ENCODE data around the gene UBE2QL1.

UBE2QL1 gene

GRCh38 chr5:6485441-6485840 is 36.8 kb downstream of the UBE2QL1 start:
- intact Hi-C loops (cut with micrococcal nuclease) = no loop called here
- no peak overlapping the region for H3K27ac Mint-ChIP-seq
- no peak overlapping the region for H3K4me3 Mint-ChIP-seq
- H3K36me3 Mint-ChIP-seq (ENCODE audit: low read depth) = no peaks in the 10 kb centered on the region
- no peaks in the 10 kb centered on the region for H3K9me3 Mint-ChIP-seq
- no peaks in the 10 kb centered on the region for H3K27me3 Mint-ChIP-seq
- no peaks in the 10 kb centered on the region for H3K4me1 Mint-ChIP-seq (ENCODE audit: low read depth)

DNA sequence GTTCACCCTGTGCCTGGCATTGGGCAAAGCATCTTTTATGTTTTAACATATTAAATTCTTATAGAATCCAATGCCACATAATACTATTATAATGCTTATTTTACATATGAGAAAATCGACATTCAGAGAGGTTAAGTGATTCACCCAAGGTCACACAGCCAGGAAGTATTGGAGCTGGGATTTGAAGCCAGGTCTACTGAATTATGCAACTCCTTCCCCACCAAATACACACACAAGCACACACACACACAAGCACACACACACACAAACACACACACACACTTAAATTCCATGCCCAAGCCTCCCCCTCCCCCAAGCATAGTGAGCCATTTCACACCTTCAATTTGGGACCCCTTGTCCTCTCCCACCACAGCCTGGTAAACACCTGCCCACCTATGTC is 37.4 kb downstream of the UBE2QL1 start:
- Mint-ChIP-seq H3K27me3 (no peaks in the 10 kb centered on the region), H3K27ac (no peak overlapping the region), H3K36me3 (ENCODE audit: low read depth) (no peaks in the 10 kb centered on the region), H3K4me3 (no peak overlapping the region), H3K9me3 (no peaks in the 10 kb centered on the region), H3K4me1 (ENCODE audit: low read depth) (no peaks in the 10 kb centered on the region)
- intact Hi-C loops (cut with micrococcal nuclease) = no loop called here

GRCh38 chr5:6487081-6487480 is 38.4 kb downstream of the UBE2QL1 start:
- H3K4me3 Mint-ChIP-seq = no peak overlapping the region

DNA sequence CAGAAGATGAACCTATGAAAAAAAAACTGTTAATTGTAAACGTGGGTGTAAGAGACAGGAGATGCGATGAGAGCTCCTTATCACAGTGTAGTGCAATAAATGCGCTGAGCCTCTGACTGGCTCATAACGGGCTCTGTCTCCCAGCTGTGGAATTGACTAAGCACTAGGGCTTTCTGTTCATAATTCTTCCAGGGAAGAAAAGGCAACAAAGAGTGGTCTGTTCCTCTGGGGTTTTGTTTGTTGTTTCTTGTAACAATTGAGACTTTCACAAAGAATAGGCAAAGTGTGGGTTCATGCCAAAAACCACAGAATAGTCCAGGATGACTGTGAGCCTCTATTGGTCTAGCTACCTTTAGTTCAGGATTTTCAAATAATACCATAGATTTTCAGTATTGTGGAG is 39.4 kb downstream of the UBE2QL1 start:
- Mint-ChIP-seq H3K27ac (no peak overlapping the region), H3K9me3 (no peaks in the 10 kb centered on the region), H3K4me1 (ENCODE audit: low read depth) (no peaks in the 10 kb centered on the region), H3K4me3 (no peak overlapping the region), H3K36me3 (ENCODE audit: low read depth) (no peaks in the 10 kb centered on the region), H3K27me3 (no peaks in the 10 kb centered on the region)
- intact Hi-C loops (cut with micrococcal nuclease) = no loop called here

More at GRCh38 chr5:6487081-6487480, 38.4 kb downstream of the UBE2QL1 start:
- Mint-ChIP-seq H3K36me3 (ENCODE audit: low read depth) (no peaks in the 10 kb centered on the region), H3K27ac (no peak overlapping the region), H3K9me3 (no peaks in the 10 kb centered on the region), H3K4me1 (ENCODE audit: low read depth) (no peaks in the 10 kb centered on the region), H3K27me3 (no peaks in the 10 kb centered on the region)
- intact Hi-C loops (cut with micrococcal nuclease) = no loop called here

GRCh38 chr5:6489643-6490185 is 41.1 kb downstream of the UBE2QL1 start:
- H3K36me3 Mint-ChIP-seq (ENCODE audit: low read depth) = no peaks in the 10 kb centered on the region

GRCh38 chr5:6490246-6490645 is 41.6 kb downstream of the UBE2QL1 start:
- no peaks in the 10 kb centered on the region for H3K27me3 Mint-ChIP-seq
- H3K36me3 Mint-ChIP-seq (ENCODE audit: low read depth) = no peaks in the 10 kb centered on the region
- no peak overlapping the region for H3K27ac Mint-ChIP-seq
- intact Hi-C loops (cut with micrococcal nuclease) = no loop called here
- no peak overlapping the region for H3K4me3 Mint-ChIP-seq
- H3K4me1 Mint-ChIP-seq (ENCODE audit: low read depth) = no peaks in the 10 kb centered on the region
- H3K9me3 Mint-ChIP-seq = no peaks in the 10 kb centered on the region

More at GRCh38 chr5:6489643-6490185, 41.1 kb downstream of the UBE2QL1 start:
- Mint-ChIP-seq H3K4me1 (ENCODE audit: low read depth) (no peaks in the 10 kb centered on the region), H3K9me3 (no peaks in the 10 kb centered on the region), H3K27me3 (no peaks in the 10 kb centered on the region), H3K27ac (no peak overlapping the region), H3K4me3 (no peak overlapping the region)
- intact Hi-C loops (cut with micrococcal nuclease) = no loop called here

DNA sequence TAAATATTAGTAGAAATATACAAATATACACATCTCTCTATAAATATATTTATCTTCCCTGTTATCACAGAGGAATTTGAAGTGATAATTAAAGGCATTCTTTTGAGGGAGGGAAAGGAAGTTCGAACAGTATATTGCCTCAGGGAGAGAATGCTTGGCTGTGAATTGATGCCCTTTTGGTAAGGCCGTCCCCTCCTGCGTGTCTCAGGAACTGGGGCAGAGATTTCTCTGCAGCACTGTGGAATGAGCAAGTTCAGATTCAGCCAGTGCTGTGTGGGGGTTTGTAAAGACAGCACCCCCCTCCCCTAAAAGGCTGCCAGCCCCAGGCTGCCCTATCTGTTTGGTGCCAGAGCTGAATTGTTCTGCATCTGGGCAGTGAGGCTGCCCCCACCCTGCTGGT is 42.0 kb downstream of the UBE2QL1 start:
- no peak overlapping the region for H3K4me3 Mint-ChIP-seq
- intact Hi-C loops (cut with micrococcal nuclease) = no loop called here
- H3K27ac Mint-ChIP-seq = no peak overlapping the region
- no peaks in the 10 kb centered on the region for H3K9me3 Mint-ChIP-seq
- no peaks in the 10 kb centered on the region for H3K36me3 Mint-ChIP-seq (ENCODE audit: low read depth)
- no peaks in the 10 kb centered on the region for H3K27me3 Mint-ChIP-seq
- no peaks in the 10 kb centered on the region for H3K4me1 Mint-ChIP-seq (ENCODE audit: low read depth)

DNA sequence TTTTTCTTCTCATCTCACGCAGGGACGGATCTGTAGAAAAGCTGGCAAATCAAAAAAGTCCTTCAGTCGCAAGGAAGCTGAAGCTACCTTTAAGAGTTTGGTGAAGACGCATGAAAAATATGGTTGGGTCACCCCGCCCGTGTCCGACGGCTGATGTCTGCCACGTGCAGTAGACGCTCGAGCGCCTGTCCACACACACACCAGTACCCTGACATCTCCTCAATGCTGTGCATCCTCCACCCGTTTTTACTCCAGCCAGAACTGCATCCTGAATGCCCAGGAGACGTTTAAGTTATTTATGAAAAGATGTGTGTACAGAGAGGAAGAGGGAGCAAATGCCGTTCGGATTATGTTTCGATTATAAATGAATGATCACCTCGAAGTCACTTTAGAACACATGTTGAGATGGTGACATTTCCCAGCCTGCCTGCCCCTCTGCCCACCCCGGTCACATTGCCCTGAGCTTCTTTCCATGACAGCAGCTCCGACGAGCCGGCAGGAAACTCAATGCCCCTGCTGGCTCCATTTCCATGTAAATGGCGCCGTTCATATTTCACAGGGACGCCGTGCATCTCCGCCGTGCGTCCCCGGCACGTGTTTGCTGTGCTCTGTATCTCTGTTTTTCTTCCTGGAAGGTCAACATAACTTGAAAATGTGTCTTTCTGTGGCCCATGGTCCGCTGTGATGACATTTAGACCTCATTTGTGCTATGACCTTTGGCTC is 42.7 kb downstream of the UBE2QL1 start:
- Mint-ChIP-seq H3K27ac (no peak overlapping the region), H3K36me3 (ENCODE audit: low read depth) (no peaks in the 10 kb centered on the region), H3K27me3 (no peaks in the 10 kb centered on the region), H3K4me1 (ENCODE audit: low read depth) (no peaks in the 10 kb centered on the region), H3K9me3 (no peaks in the 10 kb centered on the region), H3K4me3 (no peak overlapping the region)
- intact Hi-C loops (cut with micrococcal nuclease) = no loop called here

DNA sequence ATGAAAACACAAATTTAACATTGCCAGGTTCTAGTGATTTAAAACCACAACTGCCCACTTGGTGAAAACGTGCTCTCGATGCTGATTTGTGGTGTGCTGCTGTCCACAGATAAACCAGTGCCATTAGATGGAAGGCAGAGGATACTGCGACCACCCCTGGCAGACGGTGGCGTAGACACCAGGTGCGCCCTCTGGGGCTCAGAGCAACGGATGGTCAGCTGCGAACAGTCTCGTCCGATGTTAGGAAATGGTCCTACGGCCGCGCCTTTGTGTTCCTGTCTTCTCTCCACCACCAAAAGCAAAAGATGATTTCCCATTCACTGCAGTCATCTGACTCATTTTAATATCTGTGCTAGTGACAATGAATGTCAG is 43.2 kb downstream of the UBE2QL1 start:
- intact Hi-C loops (cut with micrococcal nuclease) = no loop called here
- Mint-ChIP-seq H3K4me3 (no peak overlapping the region), H3K4me1 (ENCODE audit: low read depth) (no peaks in the 10 kb centered on the region), H3K9me3 (no peaks in the 10 kb centered on the region), H3K27ac (no peak overlapping the region), H3K36me3 (ENCODE audit: low read depth) (no peaks in the 10 kb centered on the region), H3K27me3 (no peaks in the 10 kb centered on the region)

GRCh38 chr5:6492934-6493333 is 44.3 kb downstream of the UBE2QL1 start:
- intact Hi-C loops (cut with micrococcal nuclease) = no loop called here
- Mint-ChIP-seq H3K27me3 (no peaks in the 10 kb centered on the region), H3K36me3 (ENCODE audit: low read depth) (no peaks in the 10 kb centered on the region), H3K27ac (no peak overlapping the region), H3K4me3 (no peak overlapping the region), H3K4me1 (ENCODE audit: low read depth) (no peaks in the 10 kb centered on the region), H3K9me3 (no peaks in the 10 kb centered on the region)

DNA sequence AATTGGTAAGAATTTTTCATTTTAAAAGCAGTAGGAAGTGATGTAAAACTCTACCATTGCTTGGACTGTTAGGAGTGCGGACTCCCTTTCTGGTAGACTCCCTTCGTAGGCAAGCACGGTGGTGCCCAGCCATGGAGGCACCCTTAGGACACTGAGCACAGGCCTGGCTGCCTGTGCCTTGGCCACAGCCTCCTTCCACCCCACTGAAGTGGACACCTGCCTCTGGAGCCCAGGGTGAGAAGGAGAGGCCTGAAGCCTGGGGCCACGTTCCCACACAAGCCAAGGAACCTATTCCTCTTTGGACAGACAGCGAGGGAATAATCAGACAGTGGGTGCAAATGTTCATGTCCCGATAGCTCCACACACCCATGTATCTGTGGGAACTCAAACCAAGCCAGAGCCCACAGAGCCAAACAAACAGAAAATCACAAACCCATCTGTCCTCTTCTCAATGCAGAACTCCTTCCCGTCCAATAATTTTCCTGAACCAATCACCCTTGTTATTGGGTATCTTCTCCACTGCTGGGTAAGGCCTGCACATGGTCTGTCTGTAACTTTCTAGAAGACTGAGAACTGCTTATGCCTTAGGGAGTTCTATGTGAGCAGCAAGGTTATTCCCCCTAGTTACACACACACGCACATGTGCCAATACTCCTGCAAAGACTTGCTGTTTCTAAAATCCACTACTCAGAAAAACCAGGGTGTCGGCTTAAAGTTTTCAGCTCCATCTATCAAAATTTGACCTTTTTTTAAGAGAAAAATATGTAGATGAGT is 45.2 kb downstream of the UBE2QL1 start:
- H3K4me1 Mint-ChIP-seq (ENCODE audit: low read depth) = no peaks in the 10 kb centered on the region
- no peaks in the 10 kb centered on the region for H3K9me3 Mint-ChIP-seq
- no peaks in the 10 kb centered on the region for H3K27me3 Mint-ChIP-seq
- H3K27ac Mint-ChIP-seq = no peak overlapping the region
- intact Hi-C loops (cut with micrococcal nuclease) = no loop called here
- H3K36me3 Mint-ChIP-seq (ENCODE audit: low read depth) = no peaks in the 10 kb centered on the region
- no peak overlapping the region for H3K4me3 Mint-ChIP-seq

GRCh38 chr5:6494939-6495338 is 46.3 kb downstream of the UBE2QL1 start:
- intact Hi-C loops (cut with micrococcal nuclease) = no loop called here
- Mint-ChIP-seq H3K27me3 (no peaks in the 10 kb centered on the region), H3K9me3 (no peaks in the 10 kb centered on the region), H3K27ac (no peak overlapping the region), H3K4me1 (ENCODE audit: low read depth) (no peaks in the 10 kb centered on the region), H3K36me3 (ENCODE audit: low read depth) (no peaks in the 10 kb centered on the region), H3K4me3 (no peak overlapping the region)

DNA sequence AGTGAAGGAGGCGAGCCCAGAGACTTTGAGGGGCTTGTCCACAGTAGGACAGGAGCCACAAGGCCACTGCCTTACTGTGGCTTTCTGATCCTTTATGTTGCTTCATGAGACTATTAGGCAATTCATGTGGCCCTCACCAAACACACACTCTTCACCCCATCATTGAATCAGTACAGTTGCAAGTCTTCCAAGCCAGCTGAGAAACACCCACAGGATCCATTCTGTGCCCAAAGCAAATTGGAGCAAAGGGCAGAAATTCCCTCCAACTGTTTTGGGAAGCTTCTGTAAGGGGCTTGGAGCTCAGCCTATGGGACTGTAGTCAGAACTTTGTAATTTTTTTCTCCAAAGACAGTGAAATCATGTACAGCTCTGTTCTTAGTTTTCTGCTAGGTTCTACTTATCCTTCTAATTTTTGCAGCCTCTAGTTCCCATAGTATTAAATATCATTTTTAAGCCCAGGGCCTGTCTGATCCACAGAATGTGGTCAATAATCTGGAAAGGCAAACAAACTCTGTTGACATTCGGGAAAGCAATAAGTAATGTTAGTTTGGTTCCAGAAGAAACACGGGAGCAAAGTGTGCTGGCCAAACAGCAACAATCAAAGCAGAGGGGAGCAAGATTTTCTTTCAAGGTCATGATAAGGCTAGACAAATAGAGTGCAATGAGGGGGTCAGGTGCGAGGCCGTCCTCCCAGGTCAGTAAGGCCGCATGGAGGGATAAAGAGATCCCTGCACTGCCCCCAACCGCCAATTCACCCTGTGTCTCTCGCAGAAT is 47.0 kb downstream of the UBE2QL1 start:
- Mint-ChIP-seq H3K4me1 (ENCODE audit: low read depth) (no peaks in the 10 kb centered on the region), H3K9me3 (no peaks in the 10 kb centered on the region), H3K27me3 (no peaks in the 10 kb centered on the region), H3K36me3 (ENCODE audit: low read depth) (no peaks in the 10 kb centered on the region), H3K4me3 (no peak overlapping the region), H3K27ac (no peak overlapping the region)
- intact Hi-C loops (cut with micrococcal nuclease) = no loop called here

DNA sequence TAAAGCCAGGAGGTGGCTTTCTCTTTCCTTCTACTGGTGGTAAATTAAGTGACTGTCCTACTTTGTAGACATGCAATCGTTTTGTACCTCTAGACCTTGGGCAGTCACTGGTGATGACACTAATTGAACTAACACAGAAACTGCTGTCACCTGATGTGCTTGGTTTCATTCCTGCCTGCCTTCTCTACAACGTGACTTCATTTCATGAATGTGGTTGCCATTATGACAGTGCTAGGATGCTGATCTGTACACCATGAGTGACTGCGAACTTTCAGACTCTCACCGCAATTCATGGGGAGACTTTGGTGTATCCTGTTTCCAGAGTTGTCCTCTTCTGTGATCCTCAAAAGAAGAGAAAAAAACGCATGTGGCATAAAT is 47.5 kb downstream of the UBE2QL1 start:
- Mint-ChIP-seq H3K4me1 (ENCODE audit: low read depth) (no peaks in the 10 kb centered on the region), H3K9me3 (no peaks in the 10 kb centered on the region), H3K27ac (no peak overlapping the region), H3K36me3 (ENCODE audit: low read depth) (no peaks in the 10 kb centered on the region), H3K27me3 (no peaks in the 10 kb centered on the region), H3K4me3 (no peak overlapping the region)
- intact Hi-C loops (cut with micrococcal nuclease) = no loop called here

Data from dendritic cell treated with granulocyte-macrophage colony-stimulating factor and Interleukin-4, amounts not matched to agents 40 ng/mL and 50 ng/mL, for 4 days (primary cell).